ENCODE data around the gene SLAMF6. TPM values are rescaled to one million over a fixed set of nuclear protein-coding genes. Genes with fewer than 3 reads are reported as not detected.

The SLAMF6 gene
- total RNA-seq, 4 donors from 2014 or later = 0.19 to 2.3 TPM; not detected in 2

- Histone ChIP-seq H3K9me3 (no peaks in the 10 kb centered on the region), H3K4me3 (no peak overlapping the region), H3K36me3 (no peaks in the 10 kb centered on the region), H3K27ac (no peak overlapping the region), H3K4me1 (no peaks in the 10 kb centered on the region), H3K27me3 (no peaks in the 10 kb centered on the region)
- DNase-seq (no peak), ATAC-seq (no peak)
- TF ChIP-seq POLR2A (IDR thresholded peaks at IDR 0.05) (no peak), CTCF (IDR thresholded peaks at IDR 0.05 in 4 of 5, conservative IDR thresholded peaks at IDR 0.05 in 1 of 5) (no peak)
- in situ Hi-C loops (cut with MboI; ENCODE audit: low sequenced_read_pairs in 4 of 4) (no loop called here), intact Hi-C loops (cut with DNase I; ENCODE audit: low total_unique reads) (no loop called here)
Measured at GRCh38 chr1:160492617-160493016, 30.4 kb downstream of the SLAMF6 start.

DNA sequence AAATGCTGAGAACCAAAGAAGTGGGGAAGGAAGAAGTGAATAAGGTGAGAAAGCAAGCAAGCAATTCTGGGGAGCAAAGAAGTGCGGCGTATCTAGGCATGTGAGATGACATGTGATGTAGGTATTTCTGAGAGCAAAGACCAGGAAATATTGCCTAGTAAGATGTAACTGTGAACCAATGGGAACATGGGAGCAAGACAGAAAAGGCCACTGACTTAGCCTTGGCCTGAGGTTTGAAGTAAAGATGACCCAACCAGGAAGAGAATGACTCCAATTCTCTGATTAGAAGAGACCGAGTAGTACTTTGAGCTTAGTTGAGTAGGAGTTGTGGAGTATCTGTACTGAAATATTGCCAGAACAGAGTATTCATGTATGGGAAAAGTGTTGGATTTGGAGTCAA, 31.1 kb downstream of the SLAMF6 start:
- in situ Hi-C loops (cut with MboI; ENCODE audit: low sequenced_read_pairs in 4 of 4) = no loop called here
- no peaks in the 10 kb centered on the region for H3K4me1 ChIP-seq
- DNase-seq (no peak), ATAC-seq (no peak)
- no peaks in the 10 kb centered on the region for H3K9me3 ChIP-seq
- H3K36me3 ChIP-seq = no peaks in the 10 kb centered on the region
- intact Hi-C loops (cut with DNase I; ENCODE audit: low total_unique reads) = no loop called here
- no peaks in the 10 kb centered on the region for H3K27me3 ChIP-seq
- TF ChIP-seq CTCF (IDR thresholded peaks at IDR 0.05 in 4 of 5, conservative IDR thresholded peaks at IDR 0.05 in 1 of 5) (no peak), POLR2A (IDR thresholded peaks at IDR 0.05) (no peak)
- H3K4me3 ChIP-seq = no peak overlapping the region
- no peak overlapping the region for H3K27ac ChIP-seq

DNA sequence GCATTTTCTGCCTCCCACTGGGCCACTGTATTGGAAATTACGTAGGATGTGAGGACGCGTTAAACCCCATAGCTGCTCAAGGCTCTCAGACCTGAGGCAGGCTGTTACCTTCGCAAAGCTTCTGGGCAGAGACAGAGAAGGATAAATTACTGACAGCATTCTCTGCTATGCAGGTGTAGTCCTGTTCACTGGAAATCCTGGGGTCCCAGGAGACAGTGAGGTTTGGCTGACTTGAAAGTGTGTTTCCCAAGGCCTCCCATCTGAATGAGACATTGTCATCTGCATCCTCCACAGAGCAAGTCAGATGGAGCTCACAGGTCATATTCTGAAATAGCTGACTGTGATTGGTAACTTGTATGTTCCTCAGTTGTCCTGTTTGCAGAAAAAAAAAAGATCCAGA, 32.0 kb downstream of the SLAMF6 start:
- ATAC-seq (no peak), DNase-seq (no peak)
- no peaks in the 10 kb centered on the region for H3K27me3 ChIP-seq
- H3K4me1 ChIP-seq = no peaks in the 10 kb centered on the region
- no peak overlapping the region for H3K27ac ChIP-seq
- no peak for TF ChIP-seq POLR2A (IDR thresholded peaks at IDR 0.05)
- TF ChIP-seq CTCF (IDR thresholded peaks at IDR 0.05 in 4 of 5, conservative IDR thresholded peaks at IDR 0.05 in 1 of 5) = no peak
- in situ Hi-C loops (cut with MboI; ENCODE audit: low sequenced_read_pairs in 4 of 4) = no loop called here
- intact Hi-C loops (cut with DNase I; ENCODE audit: low total_unique reads) = no loop called here
- H3K4me3 ChIP-seq = no peak overlapping the region
- no peaks in the 10 kb centered on the region for H3K36me3 ChIP-seq
- no peaks in the 10 kb centered on the region for H3K9me3 ChIP-seq

- no peak overlapping the region for H3K27ac ChIP-seq
- no peaks in the 10 kb centered on the region for H3K9me3 ChIP-seq
- no peak for TF ChIP-seq POLR2A (IDR thresholded peaks at IDR 0.05)
- no peak for TF ChIP-seq CTCF (IDR thresholded peaks at IDR 0.05 in 4 of 5, conservative IDR thresholded peaks at IDR 0.05 in 1 of 5)
- H3K4me3 ChIP-seq = no peak overlapping the region
- no peaks in the 10 kb centered on the region for H3K36me3 ChIP-seq
- ATAC-seq (no peak), DNase-seq (no peak)
- in situ Hi-C loops (cut with MboI; ENCODE audit: low sequenced_read_pairs in 4 of 4) (no loop called here), intact Hi-C loops (cut with DNase I; ENCODE audit: low total_unique reads) (no loop called here)
- no peaks in the 10 kb centered on the region for H3K4me1 ChIP-seq
- H3K27me3 ChIP-seq = no peaks in the 10 kb centered on the region
Measured at GRCh38 chr1:160489513-160490261, 33.4 kb downstream of the SLAMF6 start.

Measured in gastrocnemius medialis (tissue), 4 donors.